ENCODE measurements around the gene SPECC1. TPM values are rescaled to one million over a fixed set of nuclear protein-coding genes. Genes with fewer than 3 reads are reported as not detected.

The SPECC1 gene
- total and polyA plus RNA-seq, 9 of the 15 experiments (the other 6 are each of a cell fraction or from before 2014, with no cell fraction given) = 2.4 to 19.6 (median 14.7) TPM

DNA sequence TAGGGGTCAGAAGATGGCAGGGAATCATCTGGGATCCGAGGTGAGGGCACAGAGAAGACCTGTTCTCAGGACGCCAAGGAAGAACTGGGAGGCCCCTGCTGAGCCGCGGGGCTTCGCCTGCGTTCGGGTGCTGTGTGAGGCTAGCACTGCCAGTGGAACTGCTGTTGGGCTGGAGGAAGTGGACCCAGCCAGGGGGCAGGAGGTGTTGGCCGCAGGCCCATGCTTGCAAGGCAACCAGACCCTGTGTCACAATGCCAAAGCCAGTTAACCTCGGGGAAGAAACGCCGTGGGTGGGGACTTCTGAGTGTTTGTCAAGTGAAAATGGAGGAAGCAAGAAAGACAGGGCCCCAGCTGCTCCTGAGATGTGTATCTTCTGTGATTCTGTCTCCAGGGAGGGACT lies 272.7 kb downstream of the SPECC1 start:
- ChIA-PET CTCF (ENCODE audit: low intra/inter-chr PET ratio) (no interaction called here), POLR2A (interaction anchor here (0.7 kb wide), 1 partner anchor 12 kb away, joined by 3 read pairs; no protein-coding TSS in a partner anchor)
- ATAC-seq = no peak
- no peak for DNase-seq (ENCODE audit: extremely low read depth in 1 of 4, low spot score in 3 of 4)
- Histone ChIP-seq H3K9me1 (ENCODE audit: control insufficient read depth, insufficient read depth, low read length) (no peaks in the 10 kb centered on the region), H3K9ac (ENCODE audit: insufficient read depth in 1 of 2, low read depth in 2 of 2, low read length in 2 of 2) (no peak overlapping the region), H3K79me2 (ENCODE audit: control insufficient read depth, insufficient read depth, low read length) (no peaks in the 10 kb centered on the region), H3K4me3 (no peak overlapping the region), H4K20me1 (replicated peaks; ENCODE audit: control insufficient read depth, insufficient read depth, low read length) (no peaks in the 10 kb centered on the region), H3K4me1 (replicated peaks in 1 of 2; ENCODE audit: control insufficient read depth in 2 of 2, insufficient read depth in 2 of 2, low read length in 2 of 2) (no peaks in the 10 kb centered on the region; a peak in 1 of 5 replicates), H3K27ac (ENCODE audit: extremely low read depth, low read depth, low read length) (no peak overlapping the region), H3K4me2 (ENCODE audit: insufficient read depth, low read length) (no peak overlapping the region), H2AFZ (ENCODE audit: low read depth, low read length) (no peak overlapping the region), H3K27me3 (ENCODE audit: control insufficient read depth in 2 of 2, insufficient read depth in 2 of 2, low read length in 2 of 2) (no peaks in the 10 kb centered on the region), H3K9me3 (replicated peaks; ENCODE audit: control insufficient read depth, insufficient read depth, low read depth, low read length) (no peaks in the 10 kb centered on the region), H3K36me3 (ENCODE audit: control insufficient read depth, insufficient read depth, low read length) (no peaks in the 10 kb centered on the region)
- TF ChIP-seq LARP7 (IDR thresholded peaks at IDR 0.05) (no peak), ZNF785 (CRISPR knock-in tag; IDR thresholded peaks at IDR 0.05) (no peak), FOXJ3 (CRISPR knock-in tag; IDR thresholded peaks at IDR 0.05) (no peak), HDAC8 (tag; IDR thresholded peaks at IDR 0.05) (no peak), KDM5B (IDR thresholded peaks at IDR 0.05; ENCODE audit: insufficient replicate concordance, low read depth, low read length) (no peak), HMG20B (CRISPR knock-in tag; IDR thresholded peaks at IDR 0.05) (no peak), PHB (CRISPR knock-in tag; IDR thresholded peaks at IDR 0.05) (no peak), DPF2 (IDR thresholded peaks at IDR 0.05) (no peak), TARDBP (IDR thresholded peaks at IDR 0.05) (no peak), CGGBP1 (CRISPR knock-in tag; IDR thresholded peaks at IDR 0.05) (no peak), RAD21 (CRISPR knock-in tag; conservative IDR thresholded peaks at IDR 0.05 in 1 of 2, IDR thresholded peaks at IDR 0.05 in 1 of 2) (no peak), GATA2 (CRISPR knock-in tag; IDR thresholded peaks at IDR 0.05) (no peak), TCF3 (CRISPR knock-in tag; IDR thresholded peaks at IDR 0.05) (no peak), NR2C2 (CRISPR knock-in tag; IDR thresholded peaks at IDR 0.05) (no peak), NR2C2 (tag; IDR thresholded peaks at IDR 0.05) (no peak), ARNT (IDR thresholded peaks at IDR 0.05) (no peak), ZNF316 (IDR thresholded peaks at IDR 0.05) (no peak), KLF1 (tag; IDR thresholded peaks at IDR 0.05) (no peak), NFE2 (IDR thresholded peaks at IDR 0.05; ENCODE audit: low read depth) (no peak), E2F4 (CRISPR knock-in tag; IDR thresholded peaks at IDR 0.05; ENCODE audit: low read depth) (no peak), TBL1XR1 (IDR thresholded peaks at IDR 0.05; ENCODE audit: low read length in 2 of 2) (no peak)
- 77% methylated on average over 3 of the region's 11 CpGs for WGBS (ENCODE audit: insufficient coverage, low coverage, missing lambda C conversion rate)
- intact Hi-C loops (cut with micrococcal nuclease) = no loop called here
- no peak for FAIRE-seq
- no TSS peak for BruUV-seq (replicated peaks)
- in situ Hi-C loops (cut with MboI) = no loop called here
